HG03103 (cell line): ENCODE measurements around the gene VPS33A.
"Not testable (repeated sequence)": the region's sequence is repeated elsewhere in the genome, so short reads cannot be mapped to it uniquely, and the experiment has no call there.

Experiments
- ATAC-seq: cut with Tn5 transposase; IDR thresholded peaks from one replicate; pipeline ENCODE4 v1.9.1; 2021; ENCODE audit warnings: low read depth; ENCODE audit not compliant: unreplicated experiment

The VPS33A gene

GRCh38 chr12:122258939-122259338 is 7.4 kb downstream of the VPS33A start:
- ATAC-seq, result not testable (repeated sequence)

DNA sequence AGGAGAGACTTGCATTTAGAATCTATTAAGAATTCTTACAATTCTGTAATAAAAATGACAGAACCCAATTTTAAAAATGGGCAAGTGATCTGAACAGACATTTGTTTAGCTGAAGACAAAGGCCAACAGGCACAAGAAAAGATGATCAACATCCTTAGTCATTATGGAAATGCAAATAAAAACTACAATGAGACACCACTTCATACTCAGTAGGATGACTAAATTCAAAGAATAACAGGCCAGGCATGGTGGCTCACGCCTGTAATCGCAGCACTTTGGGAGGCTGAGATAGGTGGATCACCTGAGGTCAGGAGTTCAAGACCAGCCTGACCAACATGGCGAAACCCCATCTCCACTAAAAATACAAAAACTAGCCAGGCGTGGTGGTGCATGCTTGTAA is 7.8 kb downstream of the VPS33A start:
- ATAC-seq, result not testable (repeated sequence)

- no peak for ATAC-seq
Observed at GRCh38 chr12:122250536-122250935, 15.8 kb downstream of the VPS33A start.

DNA sequence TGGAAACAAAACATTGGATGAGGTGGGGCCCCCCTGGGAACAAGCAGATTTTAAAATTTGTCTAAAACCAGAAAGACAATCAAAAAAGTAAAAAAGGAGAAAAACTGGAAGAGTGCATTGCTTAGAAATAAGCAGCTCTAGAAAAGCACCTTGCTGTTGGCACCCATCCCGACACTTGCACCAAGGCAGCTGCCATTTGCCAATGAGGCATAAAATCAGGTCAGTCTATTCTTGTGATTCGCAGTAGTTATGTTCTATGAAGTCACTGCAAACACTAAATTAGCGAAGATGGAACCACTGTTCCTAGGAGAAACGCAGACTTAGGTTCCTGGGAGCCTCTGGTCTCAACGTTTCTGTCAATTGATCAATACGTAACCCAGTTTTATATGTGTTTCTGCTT is 16.2 kb downstream of the VPS33A start:
- no peak for ATAC-seq

DNA sequence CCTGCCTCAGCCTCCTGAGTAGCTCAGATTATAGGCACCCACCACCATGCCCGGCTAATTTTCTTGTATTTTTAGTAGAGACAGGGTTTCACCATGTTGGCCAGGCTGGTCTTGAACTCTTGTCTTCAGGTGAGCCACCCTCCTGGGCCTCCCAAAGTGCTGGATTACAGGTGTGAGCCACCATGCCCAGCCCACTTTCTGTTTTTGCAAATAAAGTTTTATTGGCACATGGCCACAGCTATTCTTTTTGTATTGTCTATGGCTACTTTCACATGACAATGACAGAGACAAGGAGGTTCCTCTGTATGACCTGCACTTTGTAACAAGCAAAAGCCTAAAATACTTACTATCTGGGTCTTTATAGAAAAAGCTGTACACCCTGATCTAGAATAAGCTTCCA is 20.7 kb downstream of the VPS33A start:
- ATAC-seq, result no peak

GRCh38 chr12:122244565-122245371 is 21.5 kb downstream of the VPS33A start:
- ATAC-seq, result no peak

- ATAC-seq, result no peak
Observed at GRCh38 chr12:122243965-122244364, 22.3 kb downstream of the VPS33A start.

- no peak for ATAC-seq
Observed at GRCh38 chr12:122238861-122239260, 27.4 kb downstream of the VPS33A start.

GRCh38 chr12:122235741-122236140 is 30.6 kb downstream of the VPS33A start:
- ATAC-seq, result no peak

GRCh38 chr12:122232691-122233090 is 33.6 kb downstream of the VPS33A start:
- no peak for ATAC-seq

DNA sequence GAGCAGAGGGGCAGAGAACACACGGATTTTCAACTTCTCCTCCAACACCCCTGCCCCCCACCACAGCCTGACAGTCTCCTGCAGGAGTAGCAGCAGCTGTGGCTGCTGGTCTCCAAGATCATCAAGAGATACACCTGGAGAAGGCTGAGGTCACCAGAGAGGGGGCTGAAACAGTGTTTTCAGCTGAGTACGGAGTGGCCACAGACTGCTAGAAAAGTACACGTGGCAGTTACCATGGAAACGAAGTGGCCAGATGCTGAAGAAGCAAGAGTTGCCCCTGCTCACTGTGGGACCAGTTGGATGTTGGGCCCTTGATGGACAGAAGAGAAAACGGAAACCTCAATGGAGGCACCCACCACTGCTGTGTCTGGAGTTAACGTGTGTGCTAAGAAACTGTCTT is 35.5 kb downstream of the VPS33A start:
- ATAC-seq, result no peak

- no peak for ATAC-seq
Observed at GRCh38 chr12:122228092-122228491, 38.2 kb downstream of the VPS33A start.

- ATAC-seq, result no peak
Observed at GRCh38 chr12:122227341-122227740, 39.0 kb downstream of the VPS33A start.

- ATAC-seq, result no peak
Observed at GRCh38 chr12:122226366-122227125, 39.7 kb downstream of the VPS33A start.

- peak; percentile 91 for ATAC-seq
Observed at GRCh38 chr12:122225683-122226365, 40.5 kb downstream of the VPS33A start, which contains the start of gene DIABLO. Gene DIABLO (minus strand): TSS chr12:122226052. CDS start chr12:122226014, 38 bp downstream.

- ATAC-seq, result no peak
Observed at GRCh38 chr12:122216445-122216844, 49.8 kb downstream of the VPS33A start.

- ATAC-seq, result no peak
Observed at GRCh38 chr12:122215771-122216170, 50.5 kb downstream of the VPS33A start.

DNA sequence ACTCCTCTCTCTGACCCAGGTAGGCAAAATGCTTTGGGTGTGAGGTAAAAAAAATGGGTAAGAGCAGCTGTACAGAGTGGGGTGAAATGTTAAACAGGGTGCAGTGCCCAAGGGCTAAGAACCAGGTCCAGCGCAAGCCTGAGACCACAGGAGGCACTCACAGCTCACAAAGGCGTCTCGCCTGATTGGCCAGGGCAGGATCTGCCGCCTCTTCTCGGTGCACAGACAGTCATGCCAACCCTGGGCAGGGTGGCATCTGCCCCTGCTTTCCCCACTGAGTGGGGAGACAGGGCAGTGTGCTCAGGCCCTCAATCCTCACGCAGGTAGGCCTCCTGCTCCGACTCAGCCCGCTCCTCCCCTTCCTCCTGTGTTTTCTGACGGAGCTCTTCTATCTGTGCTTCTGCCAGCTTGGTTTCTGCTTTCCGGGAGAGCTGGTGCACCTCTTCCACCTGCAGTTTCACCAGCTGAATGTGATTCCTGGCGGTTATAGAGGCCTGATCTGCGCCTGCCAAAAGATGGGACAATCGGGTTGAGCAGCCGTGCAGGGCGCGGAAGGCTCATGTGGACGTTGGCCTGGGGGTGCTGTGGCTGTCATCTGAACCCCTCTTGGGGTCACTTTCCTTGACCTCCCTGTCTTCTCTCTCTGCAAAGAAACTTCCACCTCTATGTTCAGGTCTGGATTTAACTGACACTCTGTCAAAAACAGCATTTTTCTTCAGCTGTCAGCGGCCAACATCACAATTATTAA is 58.0 kb downstream of the VPS33A start:
- ATAC-seq, result no peak

DNA sequence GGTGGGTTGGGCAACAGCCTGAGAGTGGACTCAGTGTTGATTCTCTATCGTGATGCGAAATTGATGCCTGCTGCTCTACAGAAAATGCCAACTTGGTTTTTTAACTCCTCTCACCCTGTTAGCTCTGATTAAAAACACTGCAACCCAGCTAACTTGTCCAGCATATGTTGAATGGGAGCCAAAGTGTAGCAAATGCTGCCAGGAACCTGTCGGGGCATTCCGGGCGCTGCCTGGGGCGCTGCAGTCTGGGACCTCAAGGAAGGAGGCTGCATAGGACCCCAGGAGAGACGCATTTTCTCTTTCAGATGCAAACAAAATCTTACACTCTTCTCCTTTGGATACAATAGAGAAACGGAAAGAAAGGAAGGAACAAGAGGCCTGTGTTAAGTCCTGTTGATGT is 58.9 kb downstream of the VPS33A start:
- no peak for ATAC-seq

GRCh38 chr12:122206976-122207375 is 59.3 kb downstream of the VPS33A start:
- ATAC-seq, result no peak
